GM21423 (cell line): ENCODE results near the gene PBX4.
"Not testable (repeated sequence)": the region's sequence is repeated elsewhere in the genome, so short reads cannot be mapped to it uniquely, and the experiment has no call there.

ENCODE experiments used
- ATAC-seq: cut with Tn5 transposase; IDR thresholded peaks from one replicate; pipeline ENCODE4 v1.9.1; 2021; ENCODE audit warnings: mild to moderate bottlenecking, moderate library complexity; ENCODE audit not compliant: unreplicated experiment

PBX4 gene

DNA sequence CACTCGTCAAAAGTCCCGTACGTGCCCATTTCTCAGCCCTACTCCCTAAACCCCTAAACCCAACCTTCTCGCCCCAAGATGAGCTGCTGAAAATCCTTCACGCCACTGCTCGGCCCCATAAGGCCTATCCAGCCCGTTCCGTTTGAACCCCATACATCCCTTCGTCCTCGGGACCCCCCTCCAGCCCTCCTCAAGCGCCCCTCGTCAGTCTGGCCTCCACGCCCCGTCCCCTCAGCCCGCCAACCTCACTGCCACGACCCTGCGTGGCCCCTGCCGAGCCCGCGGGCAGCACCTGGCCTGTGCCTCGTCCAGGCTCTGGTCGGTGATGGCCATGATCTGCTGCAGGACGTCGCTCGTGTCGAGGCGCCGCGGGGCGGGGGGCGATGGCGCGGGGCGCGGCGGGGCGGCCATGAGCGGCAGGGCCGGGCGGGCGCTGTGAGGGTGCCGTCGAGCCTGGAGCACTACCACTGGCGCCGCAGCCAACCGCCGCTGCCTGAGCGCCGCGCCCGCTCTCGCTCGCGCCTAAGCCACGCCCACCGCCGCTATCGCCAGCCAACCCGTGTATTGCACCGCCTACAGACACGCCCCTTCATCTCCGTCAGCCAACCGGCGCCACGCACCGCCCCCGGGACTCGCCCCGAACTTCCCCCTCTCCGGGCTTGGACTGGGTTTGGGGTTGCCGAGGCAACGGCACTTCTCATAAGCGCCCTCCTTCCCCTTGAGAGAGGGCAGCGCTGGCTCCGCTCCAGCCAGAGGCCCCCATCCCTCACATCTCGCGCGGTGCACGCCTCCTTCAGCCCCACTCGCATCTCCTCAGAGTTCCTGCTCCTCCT lies at the start of gene PBX4:
PBX4 (minus strand) TSS at position 469 of the 833 bp plus-strand sequence; CDS start at position 411, 58 bp downstream.
- peak; percentile 89 for ATAC-seq

GRCh38 chr19:19665420-19665948 lies 47.0 kb upstream of the PBX4 start:
- ATAC-seq, result not testable (repeated sequence)

- peak; percentile 69 for ATAC-seq
These were observed 45.0 kb upstream of the PBX4 start, which contains the start of gene ATP13A1 for GRCh38 chr19:19663256-19664120. ATP13A1 (minus strand) TSS chr19:19663676; CDS start chr19:19663666, 10 bp downstream.

DNA sequence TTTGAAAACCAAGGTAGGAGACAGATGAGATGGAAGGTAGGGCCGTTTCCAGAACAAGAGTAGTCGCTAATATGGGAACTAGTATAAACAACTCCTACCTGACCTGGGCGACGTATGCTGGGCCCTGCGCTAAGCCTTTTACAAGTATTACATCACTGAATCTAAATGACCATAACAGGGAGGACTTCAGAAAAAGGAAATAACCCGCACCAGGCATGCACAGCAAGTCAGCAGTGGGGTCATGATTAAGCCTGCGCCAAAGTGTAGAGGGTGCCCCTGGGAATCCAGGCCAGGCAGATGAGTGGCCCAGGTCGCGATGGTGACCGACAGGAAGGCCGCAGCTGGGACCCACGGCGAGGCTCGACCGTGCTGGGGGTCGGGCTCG lies 44.4 kb upstream of the PBX4 start:
- no peak for ATAC-seq

DNA sequence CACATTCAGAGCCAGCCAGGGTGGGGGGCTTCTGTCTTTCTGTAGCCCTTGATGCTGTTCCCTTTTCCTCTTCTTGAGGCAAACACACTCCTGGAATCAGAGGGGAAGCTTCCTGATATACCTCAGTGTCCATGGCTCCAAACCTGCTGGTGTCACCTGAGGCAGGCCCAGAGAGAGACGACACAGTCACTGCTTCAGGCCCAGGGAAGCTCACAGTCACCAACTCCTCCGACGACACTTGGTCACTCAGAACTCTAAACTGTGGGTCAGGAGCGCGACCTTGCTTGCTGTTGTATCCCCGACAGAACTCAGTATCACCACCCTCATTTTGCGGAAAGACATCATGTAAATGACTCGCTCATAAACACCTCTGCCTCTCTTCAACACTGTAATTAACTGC lies 43.9 kb upstream of the PBX4 start:
- no peak for ATAC-seq

GRCh38 chr19:19661675-19662251 lies 43.3 kb upstream of the PBX4 start:
- peak; percentile 37 for ATAC-seq

- ATAC-seq, result no peak
These were observed 42.7 kb upstream of the PBX4 start for GRCh38 chr19:19661141-19661674.

GRCh38 chr19:19659646-19660245 lies 41.3 kb upstream of the PBX4 start:
- ATAC-seq, result no peak

- no peak for ATAC-seq
These were observed 38.9 kb upstream of the PBX4 start for GRCh38 chr19:19657397-19657783.

- no peak for ATAC-seq
These were observed 38.2 kb upstream of the PBX4 start for GRCh38 chr19:19656451-19657396.

GRCh38 chr19:19655641-19656343 lies 37.3 kb upstream of the PBX4 start:
- no peak for ATAC-seq

DNA sequence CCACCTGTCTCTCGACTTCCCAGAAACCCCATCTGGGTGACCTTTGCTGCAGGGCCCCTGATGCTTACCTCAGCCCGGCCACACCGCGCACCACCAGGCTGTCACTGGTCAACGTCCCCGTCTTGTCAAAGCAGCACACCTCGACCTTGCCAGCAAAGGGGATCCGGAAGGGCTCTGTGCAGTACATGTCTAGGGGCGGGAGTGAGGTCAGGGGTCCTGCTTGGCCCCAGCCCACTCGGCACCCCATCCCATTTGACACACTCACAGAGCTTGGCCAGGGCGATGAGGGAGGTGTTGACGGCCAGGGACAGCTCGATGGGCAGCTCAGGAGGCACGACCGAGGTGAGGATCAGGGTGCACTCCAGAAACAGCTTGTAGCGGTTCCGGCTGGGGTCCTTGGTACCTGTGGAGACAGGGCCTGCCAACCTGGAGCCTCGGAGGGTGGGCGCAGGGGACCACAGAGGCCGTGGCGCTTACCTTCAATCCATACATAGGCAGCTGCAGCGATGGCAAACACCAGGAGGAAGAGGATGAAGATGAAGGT lies 36.6 kb upstream of the PBX4 start:
- ATAC-seq, result no peak

- ATAC-seq, result no peak
These were observed 36.0 kb upstream of the PBX4 start for GRCh38 chr19:19654441-19654840.

GRCh38 chr19:19653597-19654147 lies 35.2 kb upstream of the PBX4 start:
- ATAC-seq, result no peak

GRCh38 chr19:19652482-19653295 lies 34.2 kb upstream of the PBX4 start:
- no peak for ATAC-seq

DNA sequence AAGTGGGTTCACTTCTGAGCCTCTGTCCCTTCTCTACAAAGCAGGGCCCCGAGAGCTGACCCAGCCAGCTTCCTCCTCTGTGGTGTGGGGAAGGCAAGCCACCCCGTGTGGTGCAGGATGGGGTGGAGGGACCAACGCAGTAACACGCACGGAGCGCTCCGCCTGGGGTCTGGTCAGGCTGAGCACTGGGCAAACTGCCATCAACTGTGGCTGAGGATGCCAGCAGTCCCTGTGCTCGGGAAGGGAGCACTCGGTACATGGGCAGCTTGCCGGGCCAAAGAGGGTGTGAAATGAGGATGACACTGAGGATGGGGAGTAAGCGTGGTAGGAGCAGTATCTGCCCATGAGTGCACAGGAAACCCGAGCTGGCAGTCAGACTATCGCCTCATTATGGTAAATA lies 32.6 kb upstream of the PBX4 start:
- ATAC-seq, result no peak

DNA sequence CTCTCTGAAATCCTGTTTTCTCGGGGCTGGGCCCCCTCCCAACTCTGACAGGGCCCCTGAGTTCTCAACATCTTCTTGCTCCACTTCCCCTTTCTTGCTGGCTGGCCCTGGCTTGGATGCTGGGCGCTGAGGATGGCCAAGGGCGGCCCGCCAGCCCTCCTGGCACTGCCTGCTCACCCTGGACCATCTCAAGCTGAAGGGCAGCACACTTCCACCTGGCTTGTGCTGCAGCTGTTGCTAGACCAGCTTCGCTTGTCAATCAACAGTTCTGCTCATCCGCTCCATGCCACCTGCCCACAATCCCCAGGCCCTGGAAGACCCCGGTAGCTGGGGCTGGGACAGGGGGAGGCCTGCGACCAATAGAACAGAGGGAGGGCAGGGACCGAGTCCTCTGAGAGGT lies 31.8 kb upstream of the PBX4 start:
- no peak for ATAC-seq
